K562 (cell line): ENCODE measurements around the gene ZNF37A. TPM values are rescaled to one million over a fixed set of nuclear protein-coding genes. Genes with fewer than 3 reads are reported as not detected.

Experiments
- ATAC-seq: fragments of 200-7000 bp; cut with Tn5 transposase; 3 replicates; pipeline ENCODE4 v1.9.1; 2020; ENCODE audit warnings: moderate library complexity
- BruUV-seq: library from RNA; stranded (reverse); fragments of 400-500 nt; replicated peaks from 2 replicates; lab custom pipeline; 2021; lab: Mats Ljungman, UMichigan
- CTCF ChIA-PET: fragments of 300-600 bp; formaldehyde crosslinking; extraction: SDS; loops from one replicate; lab custom pipeline; 2021; ENCODE audit warnings: low intra/inter-chr PET ratio; lab: Yijun Ruan, JAX
- POLR2A ChIA-PET: fragments of 300-600, 350-650 bp; sonication (Branson Sonifier 250); formaldehyde crosslinking; extraction: SDS; loops from one replicate; lab custom pipeline; 2021; ENCODE audit warnings: antibody characterized with exemption, inconsistent platforms; lab: Yijun Ruan, JAX
- DNase-seq, 4 experiments: peaks; one replicate each; pipeline versions ENCODE4 v3.0.0 to v3.0.0-alpha.2; 2011 to 2018; ENCODE audit warnings: low spot score in 3 of 4, mixed read lengths in 3 of 4; ENCODE audit errors: extremely low read depth in 1 of 4
- FAIRE-seq: peaks from 2 replicates; lab custom pipeline; 2011; peaks lifted over from hg19 to GRCh38; lab: Jason Lieb, UNC
- H2AFZ ChIP-seq: 2 replicates; pipeline ENCODE4 v1.6.0; 2011; ENCODE audit warnings: low read depth, low read length, control low read depth, inconsistent platforms
- H3K27ac ChIP-seq: fragments of 200-600 bp; 3 replicates; pipeline ENCODE4 v1.8.0; 2011; ENCODE audit warnings: low read depth, mild to moderate bottlenecking, control low read depth, inconsistent platforms, low read length, moderate library complexity, mixed read lengths; ENCODE audit errors: extremely low read depth
- H3K27me3 ChIP-seq, 2 experiments: fragments of 300-600 bp in 1 of 2; 2 replicates in 1 of 2; 3 replicates in 1 of 2; pipeline versions ENCODE4 v1.6.0 to v1.8.0; 2011; ENCODE audit warnings: inconsistent platforms in 2 of 2, low read length in 2 of 2, mild to moderate bottlenecking in 1 of 2, mixed read lengths in 1 of 2, moderate library complexity in 1 of 2; ENCODE audit not compliant: control insufficient read depth in 2 of 2, insufficient read depth in 2 of 2
- H3K36me3 ChIP-seq: fragments of 300-600 bp; 3 replicates; pipeline ENCODE4 v1.8.0; 2011; ENCODE audit warnings: mild to moderate bottlenecking, low read length, inconsistent platforms; ENCODE audit not compliant: control insufficient read depth, insufficient read depth
- H3K4me1 ChIP-seq, 2 experiments: fragments of 200-600 bp in 1 of 2; replicated peaks in 1 of 2; 2 replicates in 1 of 2; 3 replicates in 1 of 2; pipeline versions ENCODE4 v1.5.1 to v1.8.0; 2011; ENCODE audit warnings: inconsistent platforms in 2 of 2, low read length in 2 of 2, mild to moderate bottlenecking in 1 of 2, mixed read lengths in 1 of 2, moderate library complexity in 1 of 2; ENCODE audit not compliant: control insufficient read depth in 2 of 2, insufficient read depth in 2 of 2
- H3K4me2 ChIP-seq: 2 replicates; pipeline ENCODE4 v1.6.1; 2011; ENCODE audit warnings: low read length, control low read depth, inconsistent platforms, mixed read lengths; ENCODE audit not compliant: insufficient read depth
- H3K4me3 ChIP-seq: fragments of 200-600 bp; sonication (generic), shearing (Covaris generic); 2 replicates; pipeline ENCODE4 v1.5.1; 2016; ENCODE audit warnings: control low read depth, inconsistent platforms
- H3K79me2 ChIP-seq: fragments of 200-600 bp; 3 replicates; pipeline ENCODE4 v1.8.0; 2011; ENCODE audit warnings: low read length, inconsistent platforms; ENCODE audit not compliant: control insufficient read depth, insufficient read depth
- H3K9ac ChIP-seq, 2 experiments: 2 replicates each; pipeline versions ENCODE4 v1.6.0 to v1.6.1; 2011; ENCODE audit warnings: low read depth in 2 of 2, low read length in 2 of 2, control low read depth in 1 of 2, inconsistent platforms in 1 of 2, mild to moderate bottlenecking in 1 of 2, mixed read lengths in 1 of 2; ENCODE audit not compliant: insufficient read depth in 1 of 2
- H3K9me1 ChIP-seq: one replicate; pipeline ENCODE4 v1.6.0; 2011; ENCODE audit warnings: inconsistent platforms, mild to moderate bottlenecking, low read length, moderate library complexity; ENCODE audit not compliant: control insufficient read depth, insufficient read depth
- H3K9me3 ChIP-seq: replicated peaks from 2 replicates; pipeline ENCODE4 v1.5.1; 2011; ENCODE audit warnings: low read depth, low read length, inconsistent platforms; ENCODE audit not compliant: control insufficient read depth, insufficient read depth
- H4K20me1 ChIP-seq: replicated peaks from 2 replicates; pipeline ENCODE4 v1.6.1; 2011; ENCODE audit warnings: low read length, inconsistent platforms, mixed read lengths; ENCODE audit not compliant: control insufficient read depth, insufficient read depth
- CREM ChIP-seq: IDR thresholded peaks from 2 replicates; pipeline ENCODE4 v1.6.1; 2014; ENCODE audit warnings: antibody characterized with exemption, low read depth
- DPF2 ChIP-seq: fragments of 450-650 bp; IDR thresholded peaks from 2 replicates; pipeline ENCODE4 v1.6.1; 2016
- FOXJ2 ChIP-seq: fragments of 200-800 bp; sonication (Bioruptor generic); IDR thresholded peaks from 2 replicates; pipeline ENCODE4 v1.6.1; 2016; ENCODE audit warnings: missing genetic modification characterization, missing compliant biosample characterization
- MAFK ChIP-seq: IDR thresholded peaks from 2 replicates; pipeline ENCODE4 v1.6.1; 2011; ENCODE audit warnings: low read length, improper control_type of control experiment
- NCOR1 ChIP-seq: fragments of 450-650 bp; IDR thresholded peaks from 2 replicates; pipeline ENCODE4 v1.6.1; 2016; ENCODE audit warnings: mild to moderate bottlenecking, moderate library complexity
- NFIC ChIP-seq: fragments of 450-650 bp; IDR thresholded peaks from 2 replicates; pipeline ENCODE4 v1.6.1; 2017; ENCODE audit warnings: mild to moderate bottlenecking, inconsistent platforms
- POLR2A ChIP-seq: fragments of 450-650 bp; conservative IDR thresholded peaks from 2 replicates; pipeline ENCODE4 v1.6.1; 2016
- SAFB ChIP-seq: fragments of 200-400 bp; formaldehyde crosslinking; IDR thresholded peaks from 2 replicates; pipeline ENCODE4 v1.6.1; 2017; ENCODE audit warnings: low read depth, low read length, borderline replicate concordance
- TEAD1 ChIP-seq, 2 experiments: fragments of 450-650 bp in 1 of 2; sonication (generic) in 1 of 2; formaldehyde crosslinking; IDR thresholded peaks; 2 replicates each; pipeline versions ENCODE4 v1.4.0 to v1.8.0; 2020 to 2022; ENCODE audit warnings: mild to moderate bottlenecking in 2 of 2, missing genetic modification reagents in 1 of 2
- TEAD4 ChIP-seq, 2 experiments: sonication (generic) in 1 of 2; formaldehyde crosslinking in 1 of 2; IDR thresholded peaks; 2 replicates each; pipeline versions ENCODE4 v1.6.1 to v1.8.0; 2012 to 2022; ENCODE audit warnings: borderline replicate concordance in 1 of 2, inconsistent platforms in 1 of 2, low read length in 1 of 2, mild to moderate bottlenecking in 1 of 2, missing genetic modification reagents in 1 of 2
- USF1 ChIP-seq: sonication (generic); formaldehyde crosslinking; IDR thresholded peaks from 2 replicates; pipeline ENCODE4 v1.9.0; 2022; ENCODE audit warnings: mild to moderate bottlenecking, missing genetic modification reagents
- VEZF1 ChIP-seq: fragments of 200-800 bp; sonication (Bioruptor generic); IDR thresholded peaks from 2 replicates; pipeline ENCODE4 v1.6.1; 2017; ENCODE audit warnings: missing genetic modification characterization, missing compliant biosample characterization
- WHSC1 ChIP-seq: IDR thresholded peaks from one replicate; pipeline ENCODE4 v1.6.1; 2012; ENCODE audit warnings: low read length, control low read depth, inconsistent platforms
- WGBS: fragments of 100-300 bp; shearing (Covaris generic); methylation state at CpG from one replicate; pipeline ENCODE4 v1.1.6; 2016; ENCODE audit warnings: low coverage, mixed read lengths; ENCODE audit not compliant: insufficient coverage; ENCODE audit errors: missing lambda C conversion rate; 5-methylcytosine and 5-hydroxymethylcytosine counted together
- in situ Hi-C: fragments of 300-500 bp; cut with MboI; formaldehyde crosslinking; loops from 4 replicates; pipeline ENCODE4 v1.15.0; 2018; ENCODE audit warnings: inconsistent platforms, mixed read lengths
- intact Hi-C: fragments of 100-400 bp; cut with micrococcal nuclease; formaldehyde crosslinking; loops from 2 replicates; pipeline ENCODE4 v1.14.2; 2022
- polyA plus RNA-seq, 8 experiments: library from polyadenylated mRNA; depleted of rRNA in 4 of 8; stranded (reverse) in 5 of 8; unstranded in 3 of 8; fragments of >200 nt; fragmentation: Nextera tagmentation in 2 of 8; fragmentation: Illumina TruSeq in 1 of 8; extraction: Ambion mirVana in 2 of 8; extraction: Trizol in 1 of 8; gene quantifications; 2 replicates each; pipeline versions ENCODE4 v1.2.1 to v1.2.3, GENCODE V29; 2011 to 2014; ENCODE audit warnings: inconsistent platforms in 1 of 8, missing spikeins in 1 of 8
- total RNA-seq, 7 experiments: library from RNA; depleted of rRNA in 6 of 7; stranded (reverse); fragments of >200 nt in 6 of 7; fragmentation: Illumina TruSeq in 2 of 7; extraction: Trizol in 2 of 7; gene quantifications; 2 replicates each; pipeline versions ENCODE4 v1.2.1 to v1.2.3, GENCODE V29; 2011 to 2021; ENCODE audit warnings: low replicate concordance in 1 of 7

ZNF37A gene
- total and polyA plus RNA-seq, 9 of the 15 experiments (the other 6 are each of a cell fraction or from before 2014, with no cell fraction given), result 4.1 to 21.6 (median 16.4) TPM

- peak; percentile 89 for TF ChIP-seq CREM
- no peak for TF ChIP-seq FOXJ2
- TF ChIP-seq VEZF1 (CRISPR knock-in tag), result peak; percentile 55; the same call in 1 of the 2 replicates
These were observed at the start of gene ZNF37A (continued) for GRCh38 chr10:38094158-38094926.

- Histone ChIP-seq H4K20me1 (no peaks in the 10 kb centered on the region), H3K9ac (no peak overlapping the region), H3K27me3 (no peaks in the 10 kb centered on the region), H3K4me1 (no peaks in the 10 kb centered on the region), H3K36me3 (0 out of 3 replicates have a peak, but pooled peaks cover 6% of the 10 kb centered on the region), H3K27ac (no peak overlapping the region), H3K9me1 (no peaks in the 10 kb centered on the region), H2AFZ (no peak overlapping the region), H3K9me3 (no peaks in the 10 kb centered on the region), H3K4me3 (no peak overlapping the region), H3K79me2 (no peaks in the 10 kb centered on the region), H3K4me2 (no peak overlapping the region)
- WGBS, result 33% methylated on average over 2 of the region's 2 CpGs
- peak in 3 of 4 experiments; percentile 17 to 34 (median 26) for DNase-seq
- peak; percentile 55 for FAIRE-seq
- no TSS peak for BruUV-seq
- ChIA-PET POLR2A (interaction anchor here (0.6 to 1.1 kb wide), 3 partner anchors 17 to 35 kb away, joined by 3 to 4 read pairs (median 3); no protein-coding TSS in a partner anchor), CTCF (no interaction called here)
- ATAC-seq, result peak; percentile 76
- in situ Hi-C loops, result no loop called here
- intact Hi-C loops, result no loop called here
- TF ChIP-seq SAFB, result no peak
- TF ChIP-seq NCOR1, result peak; percentile 65
- TF ChIP-seq WHSC1, result no peak
- no peak for TF ChIP-seq TEAD1 (CRISPR knock-in tag; IDR thresholded peaks at IDR 0.05)
- no peak for TF ChIP-seq POLR2A
- TF ChIP-seq USF1 (CRISPR knock-in tag), result no peak
- peak; percentile 60 for TF ChIP-seq NFIC
- TF ChIP-seq DPF2, result 0 out of 2 replicates have a peak, but pooled peaks have one; percentile 16
- TF ChIP-seq MAFK, result no peak
- TF ChIP-seq TEAD4 (IDR thresholded peaks at IDR 0.05; ENCODE audit: low read length), result peak; percentile 48
- TF ChIP-seq TEAD4 (CRISPR knock-in tag; IDR thresholded peaks at IDR 0.05; ENCODE audit: borderline replicate concordance), result no peak
These were observed 49.0 kb upstream of the ZNF37A start for GRCh38 chr10:38045129-38045528.
